ENCODE measurements around the gene CDK8.

DNA sequence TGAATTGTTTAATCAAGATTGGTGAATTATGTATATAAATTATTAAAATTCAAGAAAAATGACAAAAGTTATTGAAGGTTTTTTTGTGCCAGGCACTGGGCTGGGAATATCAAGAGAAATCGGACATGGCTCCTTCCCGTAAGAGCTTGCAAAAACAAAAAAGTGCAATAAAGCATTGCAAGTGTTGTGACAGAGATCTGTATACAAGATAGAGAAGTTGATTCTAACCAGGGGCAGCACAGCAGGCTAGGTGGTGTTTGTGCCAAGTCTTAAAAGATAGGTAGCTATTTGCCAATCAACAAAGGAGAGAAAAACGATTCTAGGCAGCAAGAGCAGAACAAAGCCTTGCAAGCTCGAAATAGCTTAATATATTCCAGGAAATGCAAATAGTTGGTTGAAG lies 179.8 kb downstream of the CDK8 start:
- TF ChIP-seq, protein P1, sequence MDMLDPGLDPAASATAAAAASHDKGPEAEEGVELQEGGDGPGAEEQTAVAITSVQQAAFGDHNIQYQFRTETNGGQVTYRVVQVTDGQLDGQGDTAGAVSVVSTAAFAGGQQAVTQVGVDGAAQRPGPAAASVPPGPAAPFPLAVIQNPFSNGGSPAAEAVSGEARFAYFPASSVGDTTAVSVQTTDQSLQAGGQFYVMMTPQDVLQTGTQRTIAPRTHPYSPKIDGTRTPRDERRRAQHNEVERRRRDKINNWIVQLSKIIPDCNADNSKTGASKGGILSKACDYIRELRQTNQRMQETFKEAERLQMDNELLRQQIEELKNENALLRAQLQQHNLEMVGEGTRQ (IDR thresholded peaks at IDR 0.05): no peak
- TF ChIP-seq EP300 (IDR thresholded peaks at IDR 0.05) (no peak), HOXA7 (CRISPR knock-in tag; IDR thresholded peaks at IDR 0.05) (no peak), KDM5A (IDR thresholded peaks at IDR 0.05) (no peak)
- TF ChIP-seq, protein P2, sequence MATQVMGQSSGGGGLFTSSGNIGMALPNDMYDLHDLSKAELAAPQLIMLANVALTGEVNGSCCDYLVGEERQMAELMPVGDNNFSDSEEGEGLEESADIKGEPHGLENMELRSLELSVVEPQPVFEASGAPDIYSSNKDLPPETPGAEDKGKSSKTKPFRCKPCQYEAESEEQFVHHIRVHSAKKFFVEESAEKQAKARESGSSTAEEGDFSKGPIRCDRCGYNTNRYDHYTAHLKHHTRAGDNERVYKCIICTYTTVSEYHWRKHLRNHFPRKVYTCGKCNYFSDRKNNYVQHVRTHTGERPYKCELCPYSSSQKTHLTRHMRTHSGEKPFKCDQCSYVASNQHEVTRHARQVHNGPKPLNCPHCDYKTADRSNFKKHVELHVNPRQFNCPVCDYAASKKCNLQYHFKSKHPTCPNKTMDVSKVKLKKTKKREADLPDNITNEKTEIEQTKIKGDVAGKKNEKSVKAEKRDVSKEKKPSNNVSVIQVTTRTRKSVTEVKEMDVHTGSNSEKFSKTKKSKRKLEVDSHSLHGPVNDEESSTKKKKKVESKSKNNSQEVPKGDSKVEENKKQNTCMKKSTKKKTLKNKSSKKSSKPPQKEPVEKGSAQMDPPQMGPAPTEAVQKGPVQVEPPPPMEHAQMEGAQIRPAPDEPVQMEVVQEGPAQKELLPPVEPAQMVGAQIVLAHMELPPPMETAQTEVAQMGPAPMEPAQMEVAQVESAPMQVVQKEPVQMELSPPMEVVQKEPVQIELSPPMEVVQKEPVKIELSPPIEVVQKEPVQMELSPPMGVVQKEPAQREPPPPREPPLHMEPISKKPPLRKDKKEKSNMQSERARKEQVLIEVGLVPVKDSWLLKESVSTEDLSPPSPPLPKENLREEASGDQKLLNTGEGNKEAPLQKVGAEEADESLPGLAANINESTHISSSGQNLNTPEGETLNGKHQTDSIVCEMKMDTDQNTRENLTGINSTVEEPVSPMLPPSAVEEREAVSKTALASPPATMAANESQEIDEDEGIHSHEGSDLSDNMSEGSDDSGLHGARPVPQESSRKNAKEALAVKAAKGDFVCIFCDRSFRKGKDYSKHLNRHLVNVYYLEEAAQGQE (IDR thresholded peaks at IDR 0.05): no peak
